Measurements from ENCODE around the gene LAMA2.
A peak's percentile ranks its signal among the peaks of the same experiment; 100 is the strongest.

LAMA2 gene

GRCh38 chr6:129209355-129209754 lies 326.4 kb downstream of the LAMA2 start:
- no peak for DNase-seq (ENCODE audit: low read depth)

- no peak for DNase-seq (ENCODE audit: low read depth)
These were observed 327.7 kb downstream of the LAMA2 start for GRCh38 chr6:129210684-129211083.

GRCh38 chr6:129211626-129212025 lies 328.7 kb downstream of the LAMA2 start:
- no peak for DNase-seq (ENCODE audit: low read depth)

- no peak for DNase-seq (ENCODE audit: low read depth)
These were observed 329.1 kb downstream of the LAMA2 start for GRCh38 chr6:129212081-129212480.

- DNase-seq (ENCODE audit: low read depth): no peak
These were observed 332.3 kb downstream of the LAMA2 start for GRCh38 chr6:129215246-129215645.

- no peak for DNase-seq (ENCODE audit: low read depth)
These were observed 333.1 kb downstream of the LAMA2 start for GRCh38 chr6:129215916-129216520.

- no peak for DNase-seq (ENCODE audit: low read depth)
These were observed 334.8 kb downstream of the LAMA2 start for GRCh38 chr6:129217701-129218100.

GRCh38 chr6:129233458-129234134 lies 350.7 kb downstream of the LAMA2 start:
- no peak for DNase-seq (ENCODE audit: low read depth)

- DNase-seq (ENCODE audit: low read depth): no peak
These were observed 352.4 kb downstream of the LAMA2 start for GRCh38 chr6:129235167-129236000.

GRCh38 chr6:129236001-129236517 lies 353.1 kb downstream of the LAMA2 start:
- no peak for DNase-seq (ENCODE audit: low read depth)

GRCh38 chr6:129238991-129239390 lies 356.1 kb downstream of the LAMA2 start:
- DNase-seq (ENCODE audit: low read depth): no peak

- DNase-seq (ENCODE audit: low read depth): no peak
These were observed 357.0 kb downstream of the LAMA2 start for GRCh38 chr6:129239825-129240491.

GRCh38 chr6:129240492-129240853 lies 357.5 kb downstream of the LAMA2 start:
- no peak for DNase-seq (ENCODE audit: low read depth)

- DNase-seq (ENCODE audit: low read depth): no peak
These were observed 359.6 kb downstream of the LAMA2 start for GRCh38 chr6:129242546-129242945.

GRCh38 chr6:129243377-129243776 lies 360.4 kb downstream of the LAMA2 start:
- DNase-seq (ENCODE audit: low read depth): no peak

GRCh38 chr6:129248946-129249345 lies 366.0 kb downstream of the LAMA2 start:
- DNase-seq (ENCODE audit: low read depth): no peak

GRCh38 chr6:129251669-129252376 lies 368.9 kb downstream of the LAMA2 start:
- DNase-seq (ENCODE audit: low read depth): peak; percentile 18

GRCh38 chr6:129252377-129253071 lies 369.6 kb downstream of the LAMA2 start:
- DNase-seq (ENCODE audit: low read depth): no peak

GRCh38 chr6:129253242-129253641 lies 370.3 kb downstream of the LAMA2 start:
- DNase-seq (ENCODE audit: low read depth): no peak

GRCh38 chr6:129253727-129254126 lies 370.8 kb downstream of the LAMA2 start:
- DNase-seq (ENCODE audit: low read depth): no peak

- DNase-seq (ENCODE audit: low read depth): no peak
These were observed 374.3 kb downstream of the LAMA2 start for GRCh38 chr6:129257196-129257595.
